RWPE2 (cell line): ENCODE measurements around the gene PDPR.
"Not testable (repeated sequence)": the region's sequence is repeated elsewhere in the genome, so short reads cannot be mapped to it uniquely, and the experiment has no call there.

ENCODE experiments used
- ATAC-seq: fragments of 200-7000 bp; cut with Tn5 transposase; 3 replicates; pipeline ENCODE4 v1.9.1; 2021; ENCODE audit warnings: low read depth
- DNase-seq: peaks from one replicate; pipeline ENCODE4 v3.0.0-alpha.2; 2020; ENCODE audit warnings: low spot score
- H3K27ac ChIP-seq: fragments of 450-650 bp; 2 replicates; pipeline ENCODE4 v1.5.1; 2017; ENCODE audit warnings: mild to moderate bottlenecking; ENCODE audit not compliant: poor library complexity, severe bottlenecking
- H3K27me3 ChIP-seq: fragments of 250-450 bp; sonication (Bioruptor Pico); 2 replicates; pipeline ENCODE4 v1.5.1; 2021; ENCODE audit warnings: mild to moderate bottlenecking, moderate library complexity; ENCODE audit not compliant: insufficient read depth, poor library complexity, severe bottlenecking
- H3K36me3 ChIP-seq: fragments of 250-450 bp; sonication (Bioruptor Pico); 2 replicates; pipeline ENCODE4 v1.5.1; 2020; ENCODE audit warnings: low read depth, mild to moderate bottlenecking, moderate library complexity
- H3K4me1 ChIP-seq: fragments of 250-450 bp; sonication (Bioruptor Pico); 2 replicates; pipeline ENCODE4 v1.5.1; 2021; ENCODE audit warnings: mild to moderate bottlenecking, moderate library complexity; ENCODE audit not compliant: insufficient read depth, poor library complexity, severe bottlenecking
- H3K4me3 ChIP-seq: fragments of 250-450 bp; sonication (Bioruptor Pico); 2 replicates; pipeline ENCODE4 v1.5.1; 2021; ENCODE audit warnings: mild to moderate bottlenecking, moderate library complexity; ENCODE audit not compliant: severe bottlenecking
- H3K9me3 ChIP-seq: fragments of 250-450 bp; sonication (Bioruptor Pico); 2 replicates; pipeline ENCODE4 v1.5.1; 2021; ENCODE audit warnings: mild to moderate bottlenecking, moderate library complexity; ENCODE audit not compliant: severe bottlenecking

Gene PDPR

DNA sequence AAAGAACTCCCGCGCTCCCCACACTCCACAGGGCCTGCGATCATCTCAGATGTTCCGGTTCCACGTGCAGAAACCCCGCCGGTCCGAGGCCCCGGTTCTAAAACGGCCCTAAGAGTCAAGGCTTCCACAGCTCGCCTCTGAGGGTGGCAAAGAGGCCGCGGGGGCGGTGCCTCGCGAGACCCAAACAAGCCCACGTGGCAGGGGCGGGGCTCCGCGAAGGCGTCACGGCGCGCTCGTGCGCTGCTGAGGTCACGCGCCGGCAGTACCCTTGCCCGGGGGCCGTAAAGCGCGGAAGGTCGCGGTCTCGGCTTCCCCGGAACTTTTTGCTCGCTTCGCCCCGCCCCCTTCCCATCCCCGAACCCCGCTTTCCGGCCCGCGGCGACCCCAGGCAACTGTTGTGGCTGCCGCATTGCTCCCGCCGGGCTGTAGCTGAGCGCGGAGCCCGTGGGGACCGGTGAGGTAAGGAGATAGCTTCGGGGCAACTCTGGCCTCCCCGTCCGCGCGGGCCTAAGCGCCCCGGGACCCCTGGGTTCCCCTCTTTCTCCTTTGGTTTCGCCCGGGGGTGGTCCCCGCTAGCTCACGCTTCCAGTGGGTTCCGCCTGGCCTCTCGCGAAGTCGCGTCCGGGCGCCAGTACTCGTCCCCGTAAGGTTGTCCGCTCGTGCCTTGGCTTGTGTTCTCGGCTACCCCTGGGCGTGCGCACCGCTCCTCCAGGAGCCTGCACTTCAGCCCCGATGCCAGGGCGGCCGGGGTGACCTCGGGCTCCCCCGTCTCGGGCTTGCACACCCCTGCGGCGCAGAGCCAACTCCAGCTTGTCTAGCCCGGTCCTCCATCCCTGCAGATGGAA is at the start of gene PDPR:
Gene PDPR (plus strand): TSS at position 351 of the 845 bp plus-strand sequence. CDS start 6,161 bp downstream, outside the sequence.
- DNase-seq (peak; percentile 93), ATAC-seq (peak; percentile 88)
- not testable (repeated sequence) for H3K27me3 ChIP-seq, H3K9me3 ChIP-seq, H3K4me1 ChIP-seq, H3K36me3 ChIP-seq, H3K27ac ChIP-seq
- peak within 1 kb of the TSS; percentile 65 for H3K4me3 ChIP-seq

DNA sequence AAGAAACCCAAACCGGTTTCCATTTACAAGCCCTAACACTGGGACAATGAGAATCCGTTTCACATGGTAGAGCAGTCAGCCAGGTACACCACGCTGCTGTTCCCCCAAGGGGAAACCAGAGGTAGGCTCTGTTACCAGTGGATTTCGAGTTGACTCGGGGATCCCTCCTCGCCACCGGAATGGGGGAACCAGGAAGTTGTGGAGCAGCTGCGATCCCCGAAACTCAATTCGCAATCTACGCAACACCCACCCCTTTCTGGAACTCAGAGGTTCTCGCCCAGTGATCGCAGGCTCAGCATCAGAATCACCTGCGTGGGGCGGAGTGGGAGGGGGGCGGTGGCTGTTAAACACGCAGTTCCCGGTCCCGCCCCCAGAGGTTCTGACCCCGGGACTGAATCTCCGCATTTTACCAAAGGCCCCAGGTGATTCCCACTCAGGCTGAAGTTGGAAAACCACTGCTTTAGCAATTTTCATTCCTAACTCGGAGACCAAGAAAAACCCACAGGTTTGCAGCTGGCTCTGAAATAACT is 49.2 kb upstream of the PDPR start:
- Histone ChIP-seq H3K27ac (peak overlapping the region; percentile 35), H3K4me3 (peak overlapping the region; percentile 36)
- DNase-seq, H3K9me3 ChIP-seq, H3K4me1 ChIP-seq, H3K27me3 ChIP-seq, H3K36me3 ChIP-seq: not testable (repeated sequence)
- ATAC-seq, result peak; percentile 13; the same call in 2 of the 3 replicates

DNA sequence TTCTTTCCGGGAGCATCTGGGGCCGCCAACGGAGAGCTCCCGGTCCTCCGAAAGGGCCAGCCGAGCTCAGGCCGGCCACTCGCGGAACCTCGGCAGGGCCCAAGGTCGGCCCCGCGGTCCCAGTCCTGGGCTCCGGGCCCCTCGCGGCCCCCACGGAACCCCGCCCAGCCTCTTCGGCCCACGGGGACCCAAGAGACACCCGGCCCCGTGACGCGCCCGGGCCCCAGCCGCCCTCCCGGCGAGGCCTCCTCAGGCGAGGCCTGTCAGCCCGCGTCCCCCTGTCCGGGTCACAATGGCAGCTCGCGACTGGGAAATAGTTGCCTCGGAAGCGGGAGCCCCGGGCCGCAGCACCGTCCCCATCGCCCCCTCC is 48.8 kb upstream of the PDPR start:
- ATAC-seq, result peak; percentile 22

DNA sequence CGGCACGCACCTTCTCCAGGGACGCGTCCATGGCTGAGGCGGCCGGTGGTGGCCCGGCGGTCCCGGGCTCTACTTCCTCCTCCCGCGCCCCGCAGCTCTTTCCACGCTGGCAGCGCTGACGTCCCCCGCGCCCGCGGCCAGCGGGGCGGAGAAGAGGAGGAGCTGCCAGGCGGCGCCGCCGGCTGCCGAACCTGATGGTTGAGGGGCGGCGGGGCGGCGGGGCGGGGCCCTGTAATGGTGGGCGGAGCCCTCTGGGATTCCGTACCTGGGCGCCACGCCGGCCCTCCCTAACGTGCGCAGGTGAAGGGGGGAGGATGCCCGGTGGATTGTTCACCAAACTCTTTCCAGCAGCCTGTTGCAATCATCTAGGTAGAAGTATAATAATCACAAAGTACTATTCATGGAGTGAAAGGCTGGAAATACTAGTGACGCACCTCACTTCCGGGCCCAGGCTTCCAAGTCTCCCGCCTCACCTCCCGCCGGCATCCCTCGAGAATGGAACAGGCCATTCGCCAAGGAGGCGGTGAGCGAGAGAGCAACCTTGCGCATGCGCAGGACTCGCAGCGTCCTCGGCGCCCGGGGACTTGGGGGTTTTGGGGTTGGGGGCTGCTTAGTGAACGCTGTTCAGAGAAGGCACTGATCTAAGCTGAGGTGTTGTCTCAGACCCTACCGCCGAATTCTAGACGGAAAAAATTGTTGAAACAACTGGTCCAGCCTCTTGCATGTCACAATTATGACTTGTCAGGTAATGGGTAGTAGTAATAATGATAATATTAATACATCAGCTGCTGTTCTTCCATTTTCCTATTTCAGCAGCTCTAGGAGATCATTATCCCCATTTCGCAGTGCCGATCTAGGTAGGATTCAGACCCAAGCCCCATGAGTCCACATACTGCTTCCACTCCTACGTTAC is 48.1 kb upstream of the PDPR start:
- H3K9me3 ChIP-seq, H3K27me3 ChIP-seq, H3K36me3 ChIP-seq, H3K4me1 ChIP-seq: not testable (repeated sequence)
- H3K27ac ChIP-seq, result peak overlapping the region; percentile 35
- H3K4me3 ChIP-seq, result peak overlapping the region; percentile 36
- peak; percentile 87 for DNase-seq
- ATAC-seq, result peak; percentile 91

More for the DNA sequence above, 48.8 kb upstream of the PDPR start:
- not testable (repeated sequence) for H3K9me3 ChIP-seq, H3K4me1 ChIP-seq, DNase-seq, H3K27me3 ChIP-seq, H3K36me3 ChIP-seq
- Histone ChIP-seq H3K4me3 (peak overlapping the region; percentile 36), H3K27ac (peak overlapping the region; percentile 35)

DNA sequence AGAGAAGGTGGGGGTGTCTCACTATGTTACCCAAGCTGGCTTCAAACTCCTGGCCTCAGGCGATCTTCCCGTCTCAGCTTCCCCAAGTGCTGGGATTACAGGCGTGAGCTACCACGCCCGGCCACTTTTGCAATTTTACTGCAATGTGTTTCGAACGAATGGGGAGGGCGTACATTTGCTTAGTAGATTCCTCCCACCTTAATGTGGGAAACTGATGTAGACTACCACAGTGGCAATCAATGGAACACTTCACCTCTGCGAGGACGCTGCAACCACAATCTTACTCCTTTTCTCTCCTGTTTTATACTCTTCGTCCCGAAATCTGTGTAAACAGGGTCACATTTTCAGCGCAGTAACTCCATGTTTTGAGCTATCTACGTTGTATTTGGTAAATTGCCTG is 47.4 kb upstream of the PDPR start:
- H3K36me3 ChIP-seq, H3K4me1 ChIP-seq, H3K27me3 ChIP-seq, H3K9me3 ChIP-seq, ATAC-seq, DNase-seq: not testable (repeated sequence)
- Histone ChIP-seq H3K27ac (peak overlapping the region; percentile 35), H3K4me3 (peak overlapping the region; percentile 18)

DNA sequence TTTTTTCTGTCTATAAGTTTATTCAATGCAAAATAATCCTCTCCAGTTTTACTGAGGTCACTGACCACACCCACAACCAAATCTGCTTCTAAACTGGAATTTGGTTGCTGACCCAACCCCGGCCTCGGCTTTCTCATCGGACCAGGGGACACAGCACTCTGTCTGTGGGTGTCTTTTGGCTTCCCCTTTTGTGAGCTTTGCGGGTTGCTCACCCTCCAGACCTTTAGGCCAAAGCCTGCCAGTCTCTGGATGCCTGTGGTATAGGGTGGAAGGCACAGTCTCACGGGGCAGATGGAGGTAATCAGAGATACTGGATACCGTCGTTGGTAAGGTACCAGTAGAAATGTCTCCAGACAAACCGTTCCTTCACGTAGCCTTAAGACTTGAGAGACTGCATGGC is 35.1 kb upstream of the PDPR start:
- not testable (repeated sequence) for H3K4me3 ChIP-seq, H3K27me3 ChIP-seq, H3K4me1 ChIP-seq, H3K36me3 ChIP-seq, ATAC-seq, H3K9me3 ChIP-seq, DNase-seq, H3K27ac ChIP-seq

DNA sequence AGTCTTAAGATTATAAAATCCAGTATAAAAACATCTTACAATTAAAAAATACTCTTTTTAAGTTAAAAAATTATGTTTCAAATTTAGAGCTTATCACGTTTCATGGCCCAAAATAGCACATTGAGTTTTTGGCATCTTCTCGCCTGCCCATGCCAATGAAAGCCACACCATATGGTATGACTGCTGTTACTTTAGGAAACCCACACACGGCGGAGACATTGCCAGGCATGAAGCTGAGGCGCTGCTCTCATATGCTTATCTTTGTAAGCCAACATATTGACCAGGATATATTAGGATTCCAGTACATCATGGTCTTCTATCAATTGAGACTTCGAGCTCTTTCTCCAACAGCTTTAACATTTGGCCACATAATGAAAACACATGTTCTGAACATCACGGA is 32.9 kb upstream of the PDPR start:
- not testable (repeated sequence) for H3K9me3 ChIP-seq, DNase-seq, H3K36me3 ChIP-seq, H3K27me3 ChIP-seq, H3K27ac ChIP-seq, ATAC-seq, H3K4me1 ChIP-seq, H3K4me3 ChIP-seq

DNA sequence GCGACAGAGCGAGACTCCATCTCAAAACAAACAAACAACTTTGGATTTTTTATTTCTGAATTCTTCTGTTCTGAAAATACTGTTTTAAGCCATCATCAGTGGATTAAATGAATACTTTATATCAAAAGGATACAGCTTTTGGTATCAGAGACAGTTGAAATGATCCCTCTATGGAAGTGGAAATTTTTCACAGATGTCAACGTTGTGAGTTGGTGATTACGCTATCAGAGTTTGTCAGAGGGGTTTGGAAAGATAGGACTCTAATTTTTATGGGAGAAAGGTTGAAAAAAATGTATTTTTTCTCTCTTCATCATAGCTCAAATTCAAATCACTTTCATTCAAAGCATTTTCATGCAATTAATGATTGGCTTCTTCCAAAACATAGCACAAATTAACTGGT is 30.2 kb upstream of the PDPR start:
- H3K9me3 ChIP-seq, H3K27me3 ChIP-seq, H3K4me1 ChIP-seq, ATAC-seq, H3K27ac ChIP-seq, H3K36me3 ChIP-seq, H3K4me3 ChIP-seq, DNase-seq: not testable (repeated sequence)

DNA sequence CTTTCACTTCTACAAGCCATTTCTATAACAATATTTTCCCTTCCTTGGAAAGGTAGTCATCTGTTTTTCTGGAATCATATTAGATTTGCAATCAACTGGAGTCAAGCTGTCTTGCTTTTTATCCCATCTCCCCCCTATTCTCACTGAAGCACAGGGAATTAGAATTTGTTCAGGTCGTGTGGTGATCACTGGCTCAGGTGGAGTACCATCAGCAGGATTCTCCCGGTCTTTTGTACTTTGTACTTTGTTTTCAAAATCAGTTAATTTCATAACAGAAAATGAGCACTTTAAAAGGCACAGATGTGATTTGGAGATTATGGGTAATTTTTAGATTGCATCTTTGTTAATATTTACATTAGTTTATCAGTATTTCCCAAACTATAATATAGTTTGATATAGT is 26.0 kb upstream of the PDPR start:
- H3K9me3 ChIP-seq, H3K27ac ChIP-seq, H3K4me1 ChIP-seq, H3K27me3 ChIP-seq, ATAC-seq, DNase-seq, H3K36me3 ChIP-seq, H3K4me3 ChIP-seq: not testable (repeated sequence)

DNA sequence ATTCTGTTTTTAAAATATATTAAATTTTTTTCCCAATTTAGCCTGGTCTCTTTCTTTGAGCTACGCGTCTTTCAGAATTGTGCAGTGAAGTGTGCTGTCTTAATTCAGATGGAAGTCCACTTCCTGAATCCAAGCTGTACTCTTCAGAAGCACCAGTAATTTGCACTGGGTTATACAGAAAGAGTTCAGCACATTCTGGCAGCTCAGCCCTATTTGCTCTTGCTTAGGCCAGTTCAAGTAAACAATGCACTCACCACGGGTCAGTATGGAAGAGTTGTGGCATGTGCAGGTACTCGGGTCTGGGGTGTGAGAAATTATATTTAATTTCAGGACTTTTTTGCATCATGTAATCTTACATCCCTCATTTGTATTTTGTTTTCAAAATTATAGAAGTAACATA is 25.3 kb upstream of the PDPR start:
- not testable (repeated sequence) for DNase-seq, H3K4me1 ChIP-seq, H3K27me3 ChIP-seq, H3K9me3 ChIP-seq, H3K4me3 ChIP-seq, H3K27ac ChIP-seq, H3K36me3 ChIP-seq, ATAC-seq

DNA sequence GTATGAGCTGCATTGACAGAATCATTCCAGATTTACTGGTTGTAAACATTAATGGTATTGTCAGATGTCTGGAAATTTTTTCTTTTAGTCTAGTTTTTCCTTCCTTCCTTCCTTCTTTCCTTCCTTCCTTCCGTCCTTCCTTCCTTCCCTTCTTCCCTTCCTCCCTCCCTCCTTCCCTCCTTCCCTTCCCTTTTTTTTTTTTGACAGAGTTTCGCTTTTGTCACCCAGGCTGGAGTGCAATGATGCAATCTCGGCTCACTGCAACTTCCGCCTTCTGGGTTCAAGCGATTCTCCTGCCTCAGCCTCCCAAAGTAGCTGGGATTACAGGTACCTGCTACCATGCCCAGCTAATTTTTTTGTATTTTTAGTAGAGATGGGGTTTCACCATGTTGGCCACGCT is 24.8 kb upstream of the PDPR start:
- not testable (repeated sequence) for H3K27me3 ChIP-seq, DNase-seq, H3K4me1 ChIP-seq, H3K9me3 ChIP-seq, H3K4me3 ChIP-seq, H3K27ac ChIP-seq, ATAC-seq, H3K36me3 ChIP-seq
